ENCODE results near the gene OR10J1. TPM values are rescaled to one million over a fixed set of nuclear protein-coding genes. Genes with fewer than 3 reads are reported as not detected.
"Not testable (repeated sequence)": the region's sequence is repeated elsewhere in the genome, so short reads cannot be mapped to it uniquely, and the experiment has no call there.

Gene OR10J1
- total and polyA plus RNA-seq, 4 experiments from 2014 or later: not detected

DNA sequence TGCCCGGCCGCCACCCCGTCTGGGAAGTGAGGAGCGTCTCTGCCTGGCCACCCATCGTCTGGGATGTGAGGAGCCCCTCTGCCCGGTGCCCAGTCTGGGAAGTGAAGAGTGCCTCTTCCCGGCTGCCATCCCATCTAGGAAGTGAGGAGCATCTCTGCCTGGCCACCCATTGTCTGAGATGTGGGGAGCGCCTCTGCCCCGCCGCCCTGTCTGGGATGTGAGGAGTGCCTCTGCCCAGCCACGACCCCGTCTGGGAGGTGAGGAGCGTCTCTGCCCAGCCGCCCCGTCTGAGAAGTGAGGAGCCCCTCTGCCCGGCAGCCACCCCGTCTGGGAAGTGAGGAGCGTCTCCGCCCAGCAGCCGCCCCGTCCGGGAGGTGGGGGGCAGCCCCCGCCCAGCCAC, 10.1 kb downstream of the OR10J1 start:
- H3K27ac ChIP-seq (ENCODE audit: low read depth, low read length); H3K36me3 ChIP-seq (ENCODE audit: insufficient read depth, low read length); intact Hi-C loops (cut with micrococcal nuclease); H3K4me3 ChIP-seq (ENCODE audit: low read length in 2 of 2); POLR2A ChIA-PET (ENCODE audit: partially characterized antibody); CTCF ChIA-PET (ENCODE audit: partially characterized antibody); DNase-seq; H3K9me3 ChIP-seq (ENCODE audit: control insufficient read depth in 1 of 2, low read length in 2 of 2); H3K36me3 Mint-ChIP-seq; H3K4me1 Mint-ChIP-seq; H3K4me1 ChIP-seq (ENCODE audit: insufficient read depth, low read length); H3K4me3 Mint-ChIP-seq; H3K27ac Mint-ChIP-seq; H3K27me3 Mint-ChIP-seq; H3K27me3 ChIP-seq (ENCODE audit: insufficient read depth, low read length): not testable (repeated sequence)
- H3K9me3 Mint-ChIP-seq: peaks cover 0 to 41% (median 16%) of the 10 kb centered on the region in 8 donors

DNA sequence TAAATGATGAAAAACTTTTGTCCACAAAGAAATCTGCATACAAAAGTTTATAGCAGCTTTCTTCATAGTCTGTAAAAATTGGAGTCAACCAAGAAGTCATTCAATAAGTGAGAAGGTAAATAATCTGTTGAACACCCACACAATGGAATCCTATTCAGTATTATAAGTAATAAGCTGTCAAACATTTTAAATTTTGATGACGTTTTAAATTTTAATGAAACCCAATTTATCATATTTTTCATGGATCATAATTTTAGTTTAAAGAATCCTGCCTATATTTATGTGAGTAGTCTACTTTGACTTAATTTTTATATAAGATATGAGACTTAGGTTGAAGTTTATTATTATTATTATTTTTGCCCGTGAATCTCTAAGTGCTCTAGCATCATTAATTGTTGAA, 20.0 kb downstream of the OR10J1 start:
- POLR2A ChIA-PET (ENCODE audit: partially characterized antibody): no interaction called here
- Mint-ChIP-seq H3K36me3 (no peaks in the 10 kb centered on the region), H3K4me1 (no peaks in the 10 kb centered on the region), H3K4me3 (no peak overlapping the region), H3K27ac (no peak overlapping the region), H3K9me3 (peaks cover 0 to 23% (median 10%) of the 10 kb centered on the region in 8 donors), H3K27me3 (peaks cover 0 to 2% of the 10 kb centered on the region in 2 donors)
- Histone ChIP-seq H3K9me3 (ENCODE audit: control insufficient read depth in 1 of 2, low read length in 2 of 2) (no peaks in the 10 kb centered on the region), H3K4me1 (ENCODE audit: insufficient read depth, low read length) (no peaks in the 10 kb centered on the region), H3K36me3 (ENCODE audit: insufficient read depth, low read length) (no peaks in the 10 kb centered on the region), H3K4me3 (ENCODE audit: low read length in 2 of 2) (no peak overlapping the region), H3K27me3 (ENCODE audit: insufficient read depth, low read length) (no peaks in the 10 kb centered on the region), H3K27ac (ENCODE audit: low read depth, low read length) (no peak overlapping the region)
- intact Hi-C loops (cut with micrococcal nuclease): no loop called here
- no peak for DNase-seq
- CTCF ChIA-PET (ENCODE audit: partially characterized antibody): no interaction called here

DNA sequence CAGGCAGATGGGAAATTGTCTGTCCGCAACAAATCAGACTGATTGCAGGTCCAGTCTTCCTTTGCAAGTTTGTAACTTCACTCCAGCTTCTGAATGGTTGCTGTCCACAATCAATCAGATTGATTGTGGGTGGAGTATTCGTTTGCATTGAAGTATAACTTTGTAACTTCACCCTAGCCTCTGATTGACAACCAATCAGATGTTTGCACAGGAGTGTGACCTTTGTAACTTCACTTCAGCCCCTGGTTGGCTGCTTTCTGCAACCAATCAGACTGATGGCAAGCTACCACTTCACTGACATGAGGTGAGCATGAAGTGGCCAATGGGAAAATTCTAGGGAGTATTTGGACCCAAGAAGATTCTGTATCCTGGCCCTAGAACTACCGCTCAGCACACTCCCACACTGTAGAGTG, 25.7 kb downstream of the OR10J1 start:
- ChIA-PET POLR2A (ENCODE audit: partially characterized antibody) (no interaction called here), CTCF (ENCODE audit: partially characterized antibody) (no interaction called here)
- no peaks in the 10 kb centered on the region for H3K36me3 ChIP-seq (ENCODE audit: insufficient read depth, low read length)
- Mint-ChIP-seq H3K4me1 (no peaks in the 10 kb centered on the region), H3K27ac (no peak overlapping the region), H3K9me3 (peaks cover 0 to 23% (median 10%) of the 10 kb centered on the region in 8 donors), H3K36me3 (no peaks in the 10 kb centered on the region), H3K4me3 (no peak overlapping the region), H3K27me3 (peaks cover 2 to 11% of the 10 kb centered on the region in 2 donors)
- DNase-seq: no peak
- H3K4me3 ChIP-seq (ENCODE audit: low read length in 2 of 2): no peak overlapping the region
- H3K27me3 ChIP-seq (ENCODE audit: insufficient read depth, low read length): no peaks in the 10 kb centered on the region
- intact Hi-C loops (cut with micrococcal nuclease): no loop called here
- no peaks in the 10 kb centered on the region for H3K9me3 ChIP-seq (ENCODE audit: control insufficient read depth in 1 of 2, low read length in 2 of 2)
- H3K4me1 ChIP-seq (ENCODE audit: insufficient read depth, low read length): no peaks in the 10 kb centered on the region
- H3K27ac ChIP-seq (ENCODE audit: low read depth, low read length): no peak overlapping the region

DNA sequence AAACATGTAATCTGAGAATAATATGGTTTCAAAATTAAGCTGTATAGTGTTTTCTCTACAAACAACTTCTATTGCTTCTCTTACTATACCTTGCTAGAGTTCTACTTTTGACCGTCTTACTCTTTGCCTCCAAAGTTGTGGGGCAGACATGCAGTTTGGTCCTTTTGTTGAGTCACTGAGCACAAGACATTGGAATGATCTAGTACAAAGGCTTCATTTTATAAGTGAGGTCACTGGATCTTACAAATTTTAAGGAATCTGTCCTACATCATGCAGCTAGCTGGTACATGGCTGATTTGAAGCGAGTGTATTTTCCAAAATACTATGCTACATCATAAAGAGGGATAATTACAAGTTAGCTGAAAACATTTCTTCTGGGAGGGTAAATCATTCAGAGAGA, 28.8 kb downstream of the OR10J1 start:
- Mint-ChIP-seq H3K4me3 (no peak overlapping the region), H3K27ac (no peak overlapping the region), H3K9me3 (peaks cover 0 to 5% (median 3%) of the 10 kb centered on the region in 8 donors), H3K4me1 (no peaks in the 10 kb centered on the region), H3K36me3 (no peaks in the 10 kb centered on the region), H3K27me3 (peaks cover 7 to 17% of the 10 kb centered on the region in 2 donors)
- Histone ChIP-seq H3K4me3 (ENCODE audit: low read length in 2 of 2) (no peak overlapping the region), H3K4me1 (ENCODE audit: insufficient read depth, low read length) (no peaks in the 10 kb centered on the region), H3K27ac (ENCODE audit: low read depth, low read length) (no peak overlapping the region), H3K36me3 (ENCODE audit: insufficient read depth, low read length) (no peaks in the 10 kb centered on the region), H3K27me3 (ENCODE audit: insufficient read depth, low read length) (no peaks in the 10 kb centered on the region), H3K9me3 (ENCODE audit: control insufficient read depth in 1 of 2, low read length in 2 of 2) (no peaks in the 10 kb centered on the region)
- POLR2A ChIA-PET (ENCODE audit: partially characterized antibody): no interaction called here
- no peak for DNase-seq
- intact Hi-C loops (cut with micrococcal nuclease): no loop called here
- CTCF ChIA-PET (ENCODE audit: partially characterized antibody): no interaction called here

DNA sequence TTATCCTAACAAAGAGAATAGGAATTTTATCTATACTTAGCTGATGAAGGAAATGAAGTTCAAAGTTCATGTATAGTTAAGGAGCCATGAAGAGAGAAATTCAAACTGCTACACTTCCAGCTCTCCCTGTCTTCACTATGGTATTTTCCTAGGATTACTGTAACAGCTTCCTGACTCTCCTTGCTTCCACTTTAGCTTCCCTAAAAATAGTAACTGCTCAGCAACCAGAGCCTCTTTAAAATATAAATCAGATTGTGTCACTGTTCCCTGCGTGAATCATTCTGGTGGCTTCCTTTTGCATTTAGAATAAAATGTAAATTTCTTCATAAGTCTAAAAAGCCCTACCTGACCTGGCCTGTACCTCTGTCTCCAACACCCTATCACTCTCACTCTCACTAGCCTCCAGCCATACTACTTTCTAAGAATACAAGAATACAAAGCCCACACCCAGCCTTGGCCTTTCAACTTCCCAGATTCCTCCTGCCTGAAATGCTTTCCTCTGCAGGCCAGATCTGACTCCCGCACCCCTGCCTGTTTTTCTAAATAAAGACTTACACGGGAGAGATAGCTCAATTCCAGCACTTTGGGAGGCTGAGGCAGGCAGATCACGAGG, 30.5 kb downstream of the OR10J1 start:
- Histone ChIP-seq H3K36me3 (ENCODE audit: insufficient read depth, low read length) (no peaks in the 10 kb centered on the region), H3K4me1 (ENCODE audit: insufficient read depth, low read length) (no peaks in the 10 kb centered on the region), H3K4me3 (ENCODE audit: low read length in 2 of 2) (no peak overlapping the region), H3K9me3 (ENCODE audit: control insufficient read depth in 1 of 2, low read length in 2 of 2) (no peaks in the 10 kb centered on the region), H3K27ac (ENCODE audit: low read depth, low read length) (no peak overlapping the region), H3K27me3 (ENCODE audit: insufficient read depth, low read length) (no peaks in the 10 kb centered on the region)
- Mint-ChIP-seq H3K9me3 (peaks cover 0 to 5% (median under 1%) of the 10 kb centered on the region in 8 donors), H3K27ac (no peak overlapping the region), H3K27me3 (peaks cover 9 to 17% of the 10 kb centered on the region in 2 donors), H3K4me1 (no peaks in the 10 kb centered on the region), H3K4me3 (no peak overlapping the region), H3K36me3 (no peaks in the 10 kb centered on the region)
- ChIA-PET CTCF (ENCODE audit: partially characterized antibody) (no interaction called here), POLR2A (ENCODE audit: partially characterized antibody) (no interaction called here)
- no peak for DNase-seq
- intact Hi-C loops (cut with micrococcal nuclease): no loop called here

DNA sequence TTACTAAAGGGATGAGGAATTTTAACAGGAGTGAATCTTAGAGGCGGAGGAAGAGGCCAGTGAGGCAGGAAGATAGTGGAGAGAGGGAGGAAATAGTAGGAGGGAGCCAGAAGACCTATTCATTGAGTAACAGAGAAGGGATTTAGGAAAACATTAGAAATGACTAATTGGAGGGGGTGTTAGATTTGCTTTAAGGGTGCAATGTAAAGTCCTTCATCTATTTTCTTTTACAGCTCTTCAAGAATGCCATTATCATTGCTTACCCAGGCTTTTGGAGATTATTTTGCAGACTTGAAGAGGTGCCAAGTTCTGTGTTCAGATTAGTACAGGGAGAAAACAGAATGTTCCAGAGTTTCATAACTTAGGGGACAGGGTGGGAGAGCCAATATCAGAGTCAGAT, 33.8 kb downstream of the OR10J1 start:
- DNase-seq: no peak
- Histone ChIP-seq H3K4me3 (ENCODE audit: low read length in 2 of 2) (no peak overlapping the region), H3K9me3 (ENCODE audit: control insufficient read depth in 1 of 2, low read length in 2 of 2) (no peaks in the 10 kb centered on the region), H3K4me1 (ENCODE audit: insufficient read depth, low read length) (no peaks in the 10 kb centered on the region), H3K27me3 (ENCODE audit: insufficient read depth, low read length) (no peaks in the 10 kb centered on the region), H3K27ac (ENCODE audit: low read depth, low read length) (no peak overlapping the region), H3K36me3 (ENCODE audit: insufficient read depth, low read length) (no peaks in the 10 kb centered on the region)
- ChIA-PET CTCF (ENCODE audit: partially characterized antibody) (no interaction called here), POLR2A (ENCODE audit: partially characterized antibody) (no interaction called here)
- no peaks in the 10 kb centered on the region for H3K36me3 Mint-ChIP-seq
- intact Hi-C loops (cut with micrococcal nuclease): no loop called here
- no peak overlapping the region for H3K4me3 Mint-ChIP-seq
- peaks cover 0 to 5% (median 0%) of the 10 kb centered on the region in 8 donors for H3K9me3 Mint-ChIP-seq
- no peaks in the 10 kb centered on the region for H3K4me1 Mint-ChIP-seq
- no peak overlapping the region for H3K27ac Mint-ChIP-seq
- H3K27me3 Mint-ChIP-seq: peaks cover 9 to 11% of the 10 kb centered on the region in 2 donors

DNA sequence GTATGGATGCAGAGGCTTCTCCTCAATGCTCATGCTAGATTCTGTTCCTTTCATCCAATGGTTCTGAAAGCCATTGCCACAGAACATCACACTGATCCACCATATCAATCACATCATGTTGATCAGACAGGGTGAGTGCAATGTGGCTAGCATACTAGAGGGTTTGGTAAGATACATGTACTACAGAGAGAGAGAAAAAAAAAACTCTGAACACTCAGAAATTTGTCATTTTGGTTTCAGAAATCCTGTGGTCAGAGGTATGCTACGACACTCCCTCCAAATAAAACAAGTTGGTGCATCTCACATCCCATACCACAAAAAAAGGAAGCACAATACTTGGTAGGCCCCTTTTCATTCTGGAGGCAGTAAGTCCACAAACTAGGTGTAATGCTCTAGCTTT, 35.4 kb downstream of the OR10J1 start:
- ChIA-PET CTCF (ENCODE audit: partially characterized antibody) (no interaction called here), POLR2A (ENCODE audit: partially characterized antibody) (no interaction called here)
- Mint-ChIP-seq H3K4me1 (no peaks in the 10 kb centered on the region), H3K27me3 (peaks cover 7% of the 10 kb centered on the region in 2 donors), H3K36me3 (no peaks in the 10 kb centered on the region), H3K9me3 (peaks cover 0 to 5% (median 0%) of the 10 kb centered on the region in 8 donors), H3K4me3 (no peak overlapping the region), H3K27ac (no peak overlapping the region)
- Histone ChIP-seq H3K36me3 (ENCODE audit: insufficient read depth, low read length) (no peaks in the 10 kb centered on the region), H3K27ac (ENCODE audit: low read depth, low read length) (no peak overlapping the region), H3K27me3 (ENCODE audit: insufficient read depth, low read length) (no peaks in the 10 kb centered on the region), H3K9me3 (ENCODE audit: control insufficient read depth in 1 of 2, low read length in 2 of 2) (no peaks in the 10 kb centered on the region), H3K4me3 (ENCODE audit: low read length in 2 of 2) (no peak overlapping the region), H3K4me1 (ENCODE audit: insufficient read depth, low read length) (no peaks in the 10 kb centered on the region)
- no peak for DNase-seq
- intact Hi-C loops (cut with micrococcal nuclease): no loop called here

DNA sequence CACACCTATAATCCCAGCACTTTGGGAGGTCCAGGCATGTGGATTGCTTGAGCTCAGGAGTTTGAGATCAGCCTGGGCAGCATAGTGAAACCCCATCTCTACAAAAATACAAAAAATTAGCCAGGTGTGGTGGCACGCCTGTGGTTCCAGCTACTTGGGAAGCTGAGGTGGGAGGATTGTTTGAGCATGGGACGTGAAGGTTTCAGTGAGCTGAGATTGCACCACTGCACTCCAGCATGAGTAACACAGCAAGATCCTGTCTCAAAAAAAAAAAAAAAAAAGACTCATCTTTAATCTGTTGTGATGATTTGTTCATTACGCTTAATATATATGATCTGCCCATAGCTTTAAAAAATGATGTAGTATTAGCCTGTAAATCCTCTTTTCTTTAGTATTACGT, 44.0 kb downstream of the OR10J1 start:
- Histone ChIP-seq H3K9me3 (ENCODE audit: control insufficient read depth in 1 of 2, low read length in 2 of 2) (no peaks in the 10 kb centered on the region), H3K27ac (ENCODE audit: low read depth, low read length) (no peak overlapping the region), H3K4me1 (ENCODE audit: insufficient read depth, low read length) (no peaks in the 10 kb centered on the region), H3K27me3 (ENCODE audit: insufficient read depth, low read length) (no peaks in the 10 kb centered on the region), H3K4me3 (ENCODE audit: low read length in 2 of 2) (no peak overlapping the region), H3K36me3 (ENCODE audit: insufficient read depth, low read length) (no peaks in the 10 kb centered on the region)
- H3K27me3 Mint-ChIP-seq: peaks cover 5 to 8% of the 10 kb centered on the region in 2 donors
- intact Hi-C loops (cut with micrococcal nuclease): no loop called here
- DNase-seq: no peak
- peaks cover 0 to 10% (median 4%) of the 10 kb centered on the region in 8 donors for H3K9me3 Mint-ChIP-seq
- no peaks in the 10 kb centered on the region for H3K4me1 Mint-ChIP-seq
- H3K36me3 Mint-ChIP-seq: no peaks in the 10 kb centered on the region
- H3K27ac Mint-ChIP-seq: no peak overlapping the region
- H3K4me3 Mint-ChIP-seq: no peak overlapping the region
- ChIA-PET CTCF (ENCODE audit: partially characterized antibody) (no interaction called here), POLR2A (ENCODE audit: partially characterized antibody) (no interaction called here)
